Activated T-helper 1 cell treated with anti-CD3 and anti-CD28 coated beads, Interleukin-12 subunit alpha, Interleukin-12 subunit beta, Interleukin-2, Interleukin-4 antibody, amounts not matched to agents 30 ng/mL and 10 ng/mL and 1 ng/mL, durations not matched to agents 14 hours and 24 hours and 36 hours (primary cell): ENCODE data around the gene ALG9. TPM values are rescaled to one million over a fixed set of nuclear protein-coding genes. Genes with fewer than 3 reads are reported as not detected.

Experiments used
- DNase-seq: peaks from one replicate; pipeline ENCODE4 v3.0.0; 2021; ENCODE audit warnings: low spot score
- H3K27ac Mint-ChIP-seq: one replicate; pipeline ENCODE4 v1.8.0; 2021; ENCODE audit warnings: mild to moderate bottlenecking, mixed read lengths
- H3K27me3 Mint-ChIP-seq: one replicate; pipeline ENCODE4 v1.8.0; 2022; ENCODE audit warnings: mild to moderate bottlenecking, moderate library complexity, mixed read lengths; ENCODE audit not compliant: insufficient read depth
- H3K36me3 Mint-ChIP-seq: one replicate; pipeline ENCODE4 v1.8.0; 2021; ENCODE audit warnings: low read depth, mixed read lengths
- H3K4me1 Mint-ChIP-seq: one replicate; pipeline ENCODE4 v1.8.0; 2021; ENCODE audit warnings: low read depth, mixed read lengths
- H3K4me3 Mint-ChIP-seq: one replicate; pipeline ENCODE4 v1.8.0; 2021; ENCODE audit warnings: mild to moderate bottlenecking, moderate library complexity, mixed read lengths
- H3K9me3 Mint-ChIP-seq: one replicate; pipeline ENCODE4 v1.8.0; 2021; ENCODE audit warnings: mixed read lengths
- intact Hi-C: fragments of 100-400 bp; cut with micrococcal nuclease; formaldehyde crosslinking; loops from one replicate; pipeline ENCODE4 v1.15.1; 2024
- total RNA-seq: library from RNA; stranded (reverse); gene quantifications from 2 replicates; pipeline ENCODE4 v1.2.3, GENCODE V29; 2022

ALG9 gene
- total RNA-seq, 1 donor from 2014 or later: 29.3 TPM

- no peak for DNase-seq
- intact Hi-C loops: no loop called here
- peaks cover 4% of the 10 kb centered on the region for H3K4me1 Mint-ChIP-seq
- peak overlapping the region; percentile 31 for H3K27ac Mint-ChIP-seq
- H3K27me3 Mint-ChIP-seq: no peaks in the 10 kb centered on the region
- peaks cover 23% of the 10 kb centered on the region for H3K36me3 Mint-ChIP-seq
- no peaks in the 10 kb centered on the region for H3K9me3 Mint-ChIP-seq
- H3K4me3 Mint-ChIP-seq: no peak overlapping the region
Observed at GRCh38 chr11:111737444-111738210, 133.8 kb downstream of the ALG9 start.

- intact Hi-C loops: no loop called here
- no peaks in the 10 kb centered on the region for H3K9me3 Mint-ChIP-seq
- H3K27ac Mint-ChIP-seq: peak overlapping the region; percentile 31
- H3K4me3 Mint-ChIP-seq: no peak overlapping the region
- H3K27me3 Mint-ChIP-seq: no peaks in the 10 kb centered on the region
- peaks cover 18% of the 10 kb centered on the region for H3K36me3 Mint-ChIP-seq
- DNase-seq: no peak
- peaks cover 4% of the 10 kb centered on the region for H3K4me1 Mint-ChIP-seq
Observed at GRCh38 chr11:111736621-111737443, 134.5 kb downstream of the ALG9 start.

Other genes starting within 250 kb of the ALG9 start
- 58.1 and 61.4 TPM in 2 replicates for gene PPP2R1B, start 105.2 kb downstream of the ALG9 start, total RNA-seq
- 7.9 and 9.4 TPM in 2 replicates for gene FDXACB1, start 7.6 kb upstream of the ALG9 start, total RNA-seq
- 17.7 and 22.3 TPM in 2 replicates for gene CFAP68, start 8.0 kb upstream of the ALG9 start, total RNA-seq
- not detected in 2 replicates for gene CRYAB, start 40.2 kb upstream of the ALG9 start, total RNA-seq
- gene HSPB2, start 41.2 kb upstream of the ALG9 start, total RNA-seq: not detected in 2 replicates
- not detected in 2 replicates for gene C11orf52, start 47.3 kb upstream of the ALG9 start, total RNA-seq
- gene DIXDC1, start 65.8 kb upstream of the ALG9 start, total RNA-seq: 15.2 and 16.0 TPM in 2 replicates
- 52.0 and 54.5 TPM in 2 replicates for gene DLAT, start 153.8 kb upstream of the ALG9 start, total RNA-seq
- gene PIH1D2, start 202.4 kb upstream of the ALG9 start, total RNA-seq: 0.24 and 0.49 TPM in 2 replicates
- gene NKAPD1, start 202.7 kb upstream of the ALG9 start, total RNA-seq: 29.1 and 33.0 TPM in 2 replicates
- gene TIMM8B, start 215.2 kb upstream of the ALG9 start, total RNA-seq: 85.6 and 89.2 TPM in 2 replicates
- gene SDHD, start 215.3 kb upstream of the ALG9 start, total RNA-seq: 95.4 and 98.0 TPM in 2 replicates